ENCODE data around the gene HS1BP3. TPM values are rescaled to one million over a fixed set of nuclear protein-coding genes. Genes with fewer than 3 reads are reported as not detected.
A peak's percentile ranks its signal among the peaks of the same experiment; 100 is the strongest.

The HS1BP3 gene
- total RNA-seq, 4 donors from 2014 or later = 30.8 to 42.7 (median 41.7) TPM

GRCh38 chr2:20585710-20586594 is 64.9 kb downstream of the HS1BP3 start:
- Histone ChIP-seq H3K27me3 (no peaks in the 10 kb centered on the region), H3K27ac (peak overlapping the region; percentile 6 to 92 (median 91)), H3K9me3 (no peaks in the 10 kb centered on the region), H3K4me1 (peaks cover 24 to 61% of the 10 kb centered on the region in 2 donors), H3K36me3 (no peaks in the 10 kb centered on the region), H3K4me3 (replicated peaks in 1 of 3) (no peak overlapping the region)
- 78 to 82% methylated on average over 22 of the region's 22 CpGs for WGBS, 2 donors
- TF ChIP-seq CTCF (IDR thresholded peaks at IDR 0.05) (no peak), POLR2A (IDR thresholded peaks at IDR 0.05) (no peak)
- intact Hi-C loops (cut with DNase I) = no loop called here
- no peak for DNase-seq

- WGBS, 2 donors = 85 to 91% methylated on average over 5 of the region's 5 CpGs
- Histone ChIP-seq H3K27ac (peak overlapping the region; percentile 86 to 92 (median 91)), H3K9me3 (no peaks in the 10 kb centered on the region), H3K36me3 (no peaks in the 10 kb centered on the region), H3K4me1 (peaks cover 24 to 64% of the 10 kb centered on the region in 2 donors), H3K27me3 (no peaks in the 10 kb centered on the region), H3K4me3 (replicated peaks in 1 of 3) (no peak overlapping the region)
- intact Hi-C loops (cut with DNase I) = no loop called here
- DNase-seq = no peak
- TF ChIP-seq POLR2A (IDR thresholded peaks at IDR 0.05) = no peak
- TF ChIP-seq CTCF (IDR thresholded peaks at IDR 0.05) = no peak
These were observed 65.6 kb downstream of the HS1BP3 start for GRCh38 chr2:20585359-20585709.

- intact Hi-C loops (cut with DNase I) = no loop called here
- TF ChIP-seq POLR2A (IDR thresholded peaks at IDR 0.05) (peak in 1 of 2 donors; percentile 26), CTCF (IDR thresholded peaks at IDR 0.05) (no peak)
- DNase-seq = peak; percentile 93 to 96
- Histone ChIP-seq H3K27ac (peak overlapping the region; percentile 86 to 92 (median 91)), H3K27me3 (no peaks in the 10 kb centered on the region), H3K4me3 (replicated peaks in 1 of 3) (no peak overlapping the region), H3K4me1 (peaks cover 24 to 67% of the 10 kb centered on the region in 2 donors), H3K9me3 (no peaks in the 10 kb centered on the region), H3K36me3 (no peaks in the 10 kb centered on the region)
- 54 to 57% methylated on average over 10 to 11 of the region's 11 CpGs for WGBS, 2 donors
These were observed 66.2 kb downstream of the HS1BP3 start for GRCh38 chr2:20584399-20585358.

GRCh38 chr2:20584045-20584398 is 66.9 kb downstream of the HS1BP3 start:
- no peak for TF ChIP-seq POLR2A (IDR thresholded peaks at IDR 0.05)
- no peak for TF ChIP-seq CTCF (IDR thresholded peaks at IDR 0.05)
- DNase-seq = no peak
- intact Hi-C loops (cut with DNase I) = no loop called here
- Histone ChIP-seq H3K9me3 (no peaks in the 10 kb centered on the region), H3K27me3 (no peaks in the 10 kb centered on the region), H3K27ac (peak overlapping the region; percentile 86 to 92 (median 91)), H3K4me1 (peaks cover 31 to 67% of the 10 kb centered on the region in 2 donors), H3K36me3 (no peaks in the 10 kb centered on the region), H3K4me3 (replicated peaks in 1 of 3) (no peak overlapping the region)
- WGBS, 2 donors = 90% methylated on average over 2 of the region's 3 CpGs

Measured in thyroid gland (tissue), 4 donors.